ENCODE data around the gene TNS3. TPM values are rescaled to one million over a fixed set of nuclear protein-coding genes. Genes with fewer than 3 reads are reported as not detected.
A peak's percentile ranks its signal among the peaks of the same experiment; 100 is the strongest.

The TNS3 gene
- total RNA-seq, 1 experiment from 2014 or later: 9.5 TPM

DNA sequence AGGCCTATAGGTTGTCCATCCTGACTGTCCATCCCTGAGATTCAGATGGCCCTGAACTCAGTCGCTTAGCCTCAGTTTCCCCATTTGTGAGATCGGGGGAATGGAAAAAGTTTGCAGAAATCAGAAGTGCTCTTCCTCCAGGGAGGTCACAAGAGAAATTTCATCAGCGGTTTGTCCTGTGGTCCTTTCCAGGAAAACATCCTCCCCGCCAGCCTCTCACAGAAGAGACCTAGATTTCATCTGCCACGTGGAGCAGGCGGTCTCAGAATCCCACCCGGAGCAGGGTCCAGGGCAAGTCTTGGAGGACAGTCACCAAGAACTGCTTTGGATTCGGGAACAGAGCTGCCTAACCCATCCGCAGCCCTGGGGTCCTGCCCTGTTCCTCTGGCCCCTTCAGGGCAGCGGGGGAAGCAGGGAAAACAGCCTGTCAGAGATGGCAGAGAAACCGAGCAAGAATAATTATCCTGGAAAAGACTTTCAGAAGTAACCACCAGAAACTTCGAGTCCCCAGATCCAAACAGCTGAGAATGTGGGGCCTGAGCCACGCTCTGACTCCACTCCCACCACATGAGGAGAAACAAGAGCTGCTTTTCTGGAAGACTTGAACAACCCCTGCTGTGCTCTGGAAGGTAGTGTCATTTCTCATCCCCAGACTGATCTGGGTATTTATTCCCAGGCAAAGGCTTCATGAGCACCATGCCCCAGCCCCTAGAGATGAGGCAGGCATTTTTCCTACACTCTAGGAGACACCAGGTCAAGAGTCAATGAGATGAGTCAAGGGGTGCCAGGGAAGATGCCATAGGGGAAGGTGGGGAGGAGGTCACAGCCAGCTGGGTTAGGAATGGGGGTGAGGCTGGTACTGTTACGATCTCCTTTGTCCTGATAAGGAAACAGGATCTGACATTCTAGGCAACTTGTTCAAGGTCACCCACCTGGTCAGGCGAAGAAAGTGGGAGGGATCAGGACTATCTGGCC is 1.1 kb upstream of the TNS3 start:
- H2AFZ ChIP-seq (ENCODE audit: low read length): no peak overlapping the region
- H2BK20ac ChIP-seq (ENCODE audit: low read depth, low read length, poor library complexity, severe bottlenecking): no peak overlapping the region

More for the DNA sequence above, 1.1 kb upstream of the TNS3 start:
- no peak overlapping the region for H3K4ac ChIP-seq (ENCODE audit: low read depth, low read length)
- H3K23ac ChIP-seq (ENCODE audit: insufficient read length, low read depth, low read length): no peak overlapping the region
- no peak overlapping the region for H2BK15ac ChIP-seq (ENCODE audit: low read depth, low read length)
- H3T11ph ChIP-seq (ENCODE audit: low read length): no peak overlapping the region
- H3K9me3 Mint-ChIP-seq: peaks cover 6% of the 10 kb centered on the region in 2 experiments
- H3K27me3 ChIP-seq (ENCODE audit: insufficient read depth, low read length): peaks cover 4% of the 10 kb centered on the region; the same call in 1 of the 2 replicates
- H4K5ac ChIP-seq (ENCODE audit: insufficient read length, low read depth, low read length): no peak overlapping the region
- TF ChIP-seq, protein P1, sequence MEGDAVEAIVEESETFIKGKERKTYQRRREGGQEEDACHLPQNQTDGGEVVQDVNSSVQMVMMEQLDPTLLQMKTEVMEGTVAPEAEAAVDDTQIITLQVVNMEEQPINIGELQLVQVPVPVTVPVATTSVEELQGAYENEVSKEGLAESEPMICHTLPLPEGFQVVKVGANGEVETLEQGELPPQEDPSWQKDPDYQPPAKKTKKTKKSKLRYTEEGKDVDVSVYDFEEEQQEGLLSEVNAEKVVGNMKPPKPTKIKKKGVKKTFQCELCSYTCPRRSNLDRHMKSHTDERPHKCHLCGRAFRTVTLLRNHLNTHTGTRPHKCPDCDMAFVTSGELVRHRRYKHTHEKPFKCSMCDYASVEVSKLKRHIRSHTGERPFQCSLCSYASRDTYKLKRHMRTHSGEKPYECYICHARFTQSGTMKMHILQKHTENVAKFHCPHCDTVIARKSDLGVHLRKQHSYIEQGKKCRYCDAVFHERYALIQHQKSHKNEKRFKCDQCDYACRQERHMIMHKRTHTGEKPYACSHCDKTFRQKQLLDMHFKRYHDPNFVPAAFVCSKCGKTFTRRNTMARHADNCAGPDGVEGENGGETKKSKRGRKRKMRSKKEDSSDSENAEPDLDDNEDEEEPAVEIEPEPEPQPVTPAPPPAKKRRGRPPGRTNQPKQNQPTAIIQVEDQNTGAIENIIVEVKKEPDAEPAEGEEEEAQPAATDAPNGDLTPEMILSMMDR (conservative IDR thresholded peaks at IDR 0.05): no peak
- peaks cover 12% of the 10 kb centered on the region for H3K23me2 ChIP-seq (ENCODE audit: insufficient read length, low read depth, low read length, poor library complexity, severe bottlenecking)
- H3K27ac ChIP-seq (ENCODE audit: insufficient read length, low read depth, low read length): no peak overlapping the region
- peak overlapping the region; percentile 54 to 80 for H3K4me3 Mint-ChIP-seq
- H3K9ac ChIP-seq (ENCODE audit: extremely low read depth, insufficient read length, low read length): no peak overlapping the region
- H3K9me3 ChIP-seq (ENCODE audit: control insufficient read depth, low read depth, low read length): no peaks in the 10 kb centered on the region
- no CpG with 5 or more reads among the region's 15 CpGs for WGBS (ENCODE audit: extremely low coverage, insufficient read length, low lambda C conversion rate)
- H3K18ac ChIP-seq (ENCODE audit: insufficient read length, low read depth, low read length): no peak overlapping the region
- no peaks in the 10 kb centered on the region for H3K79me1 ChIP-seq (ENCODE audit: insufficient read depth, low read depth, low read length, poor library complexity, severe bottlenecking)
- H2AK5ac ChIP-seq (ENCODE audit: insufficient read length, low read length): no peak overlapping the region
- no peak overlapping the region for H3K56ac ChIP-seq (ENCODE audit: insufficient read length, low read depth, low read length)
- H3K79me2 ChIP-seq (ENCODE audit: insufficient read depth, low read length): no peaks in the 10 kb centered on the region
- H4K20me1 ChIP-seq (ENCODE audit: control insufficient read depth, insufficient read depth, insufficient read length): no peaks in the 10 kb centered on the region
- no peaks in the 10 kb centered on the region; the same call in 1 of the 2 replicates for H3K4me1 ChIP-seq (ENCODE audit: insufficient read depth, low read length)
- no peak overlapping the region for H2BK120ac ChIP-seq (ENCODE audit: low read depth, low read length, poor library complexity, severe bottlenecking)
- H3K27ac Mint-ChIP-seq: no peak overlapping the region
- DNase-seq: no peak
- H3K4me1 Mint-ChIP-seq: peaks cover 43 to 44% of the 10 kb centered on the region in 2 experiments
- peaks cover 59% of the 10 kb centered on the region for H3K27me3 Mint-ChIP-seq (ENCODE audit: low read depth)
- H2BK12ac ChIP-seq (ENCODE audit: insufficient read length, low read depth, low read length): no peak overlapping the region
- no peak overlapping the region for H4K91ac ChIP-seq (ENCODE audit: insufficient read length, low read depth, low read length)
- H3K36me3 Mint-ChIP-seq (ENCODE audit: insufficient read depth in 1 of 3, low read depth in 3 of 3): peaks cover 0 to 18% (median 0%) of the 10 kb centered on the region in 3 experiments; a peak in 2 of 7 replicates
- no peak overlapping the region for H4K8ac ChIP-seq (replicated peaks; ENCODE audit: insufficient read length, low read depth, low read length)
- H2BK5ac ChIP-seq (ENCODE audit: insufficient read length, low read length): no peak overlapping the region
- H3K4me2 ChIP-seq (ENCODE audit: insufficient read depth, insufficient read length, low read length): peak overlapping the region; percentile 53
- no peak overlapping the region for H3K14ac ChIP-seq (ENCODE audit: insufficient read depth, low read length)
